ENCODE results near the gene ITPR2. TPM values are rescaled to one million over a fixed set of nuclear protein-coding genes. Genes with fewer than 3 reads are reported as not detected.

ITPR2 gene
- total and polyA plus RNA-seq, 2 of the 13 experiments (the other 11 are each of a cell fraction or from before 2014, with no cell fraction given), result 31.9 to 81.9 TPM

DNA sequence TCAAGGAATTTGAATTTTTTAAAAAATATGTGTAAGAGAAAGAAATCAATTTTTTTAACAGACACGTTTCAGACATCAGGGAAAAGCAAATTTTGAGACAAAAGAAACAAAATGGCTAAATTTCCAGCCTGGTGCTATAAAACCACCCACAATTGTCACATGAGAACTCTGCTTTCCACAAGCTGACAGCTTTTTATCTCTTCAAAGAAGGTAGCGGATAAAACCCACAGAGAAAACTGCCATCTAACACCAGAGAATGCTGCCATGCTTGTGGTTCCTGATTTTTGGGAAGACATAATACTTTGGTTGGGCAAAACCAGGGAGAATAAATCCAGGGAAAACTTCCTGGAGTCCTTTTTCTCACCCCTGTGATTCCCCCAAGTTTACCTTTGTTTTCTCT is 10.3 kb upstream of the ITPR2 start:
- no peaks in the 10 kb centered on the region for H3K9me3 ChIP-seq (ENCODE audit: low read length)
- FAIRE-seq, result no peak
- no peak overlapping the region for H3K4me2 ChIP-seq (ENCODE audit: low read depth, low read length)
- TF ChIP-seq PLRG1 (conservative IDR thresholded peaks at IDR 0.05), result no peak
- no peak for TF ChIP-seq RBFOX2 (IDR thresholded peaks at IDR 0.05; ENCODE audit: low read depth, low read length)
- TF ChIP-seq RARA (CRISPR knock-in tag; IDR thresholded peaks at IDR 0.05), result no peak
- TF ChIP-seq ZNF747 (CRISPR knock-in tag; IDR thresholded peaks at IDR 0.05; ENCODE audit: borderline replicate concordance), result no peak
- TF ChIP-seq ZNF510 (CRISPR knock-in tag; IDR thresholded peaks at IDR 0.05; ENCODE audit: low read depth), result no peak
- no peak for TF ChIP-seq PITX1 (CRISPR knock-in tag; IDR thresholded peaks at IDR 0.05)
- TF ChIP-seq, protein P1, sequence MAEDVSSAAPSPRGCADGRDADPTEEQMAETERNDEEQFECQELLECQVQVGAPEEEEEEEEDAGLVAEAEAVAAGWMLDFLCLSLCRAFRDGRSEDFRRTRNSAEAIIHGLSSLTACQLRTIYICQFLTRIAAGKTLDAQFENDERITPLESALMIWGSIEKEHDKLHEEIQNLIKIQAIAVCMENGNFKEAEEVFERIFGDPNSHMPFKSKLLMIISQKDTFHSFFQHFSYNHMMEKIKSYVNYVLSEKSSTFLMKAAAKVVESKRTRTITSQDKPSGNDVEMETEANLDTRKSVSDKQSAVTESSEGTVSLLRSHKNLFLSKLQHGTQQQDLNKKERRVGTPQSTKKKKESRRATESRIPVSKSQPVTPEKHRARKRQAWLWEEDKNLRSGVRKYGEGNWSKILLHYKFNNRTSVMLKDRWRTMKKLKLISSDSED (CRISPR knock-in tag; IDR thresholded peaks at IDR 0.05), result no peak
- TF ChIP-seq ZNF205 (CRISPR knock-in tag; IDR thresholded peaks at IDR 0.05), result no peak
- no peak for TF ChIP-seq SIN3A (IDR thresholded peaks at IDR 0.05; ENCODE audit: borderline replicate concordance, low read depth, low read length)
- TF ChIP-seq ZBTB8A (CRISPR knock-in tag; IDR thresholded peaks at IDR 0.05; ENCODE audit: borderline replicate concordance, low read depth), result no peak
- TF ChIP-seq ZNF234 (CRISPR knock-in tag; conservative IDR thresholded peaks at IDR 0.05), result no peak
- H3K36me3 ChIP-seq (replicated peaks in 1 of 2; ENCODE audit: control insufficient read depth in 1 of 2, insufficient read depth in 2 of 2, low read length in 2 of 2), result no peaks in the 10 kb centered on the region
- ChIA-PET CTCF (ENCODE audit: low intra/inter-chr PET ratio, low total read pairs) (no interaction called here), POLR2A (interaction anchor here (1.0 to 1.2 kb wide), 2 partner anchors 10 kb away, joined by 4 to 5 read pairs; partner anchors contain the start of gene ITPR2)
- H2AFZ ChIP-seq (ENCODE audit: low read length), result no peak overlapping the region
- H3K4me3 ChIP-seq (replicated peaks in 1 of 3; ENCODE audit: insufficient read depth in 1 of 3, low read depth in 2 of 3, low read length in 3 of 3), result no peak overlapping the region
- 90% methylated on average over 2 of the region's 2 CpGs for WGBS (ENCODE audit: low lambda C conversion rate)
- H3K79me2 ChIP-seq (ENCODE audit: insufficient read depth, low read length), result no peaks in the 10 kb centered on the region
- no TSS peak for BruUV-seq (replicated peaks)
- no peak overlapping the region for H3K27ac ChIP-seq (ENCODE audit: extremely low read length, insufficient read depth, low read length)
- peaks cover 33% of the 10 kb centered on the region for H3K4me1 ChIP-seq (ENCODE audit: insufficient read depth, low read length)
- in situ Hi-C loops (cut with HindIII; ENCODE audit: extremely low pct_ligation_motif_present, low pct_unique_long_range_greater_than_20kb), result no loop called here
- H3K27me3 ChIP-seq (ENCODE audit: control insufficient read depth in 1 of 2, insufficient read depth in 2 of 2, low read length in 2 of 2), result no peaks in the 10 kb centered on the region
- no peak for DNase-seq (ENCODE audit: low spot score)
- ATAC-seq, result no peak
- intact Hi-C loops (cut with micrococcal nuclease; ENCODE audit: unreplicated experiment), result no loop called here
- H4K20me1 ChIP-seq (ENCODE audit: insufficient read depth, low read length), result no peaks in the 10 kb centered on the region
- H3K9ac ChIP-seq (ENCODE audit: insufficient read depth, low read depth, low read length), result no peak overlapping the region
